ENCODE results near the gene PDIA5. TPM values are rescaled to one million over a fixed set of nuclear protein-coding genes. Genes with fewer than 3 reads are reported as not detected.
A peak's percentile ranks its signal among the peaks of the same experiment; 100 is the strongest.

Gene PDIA5
- total and polyA plus RNA-seq, 9 donors = 11.2 to 58.3 (median 24.3) TPM

DNA sequence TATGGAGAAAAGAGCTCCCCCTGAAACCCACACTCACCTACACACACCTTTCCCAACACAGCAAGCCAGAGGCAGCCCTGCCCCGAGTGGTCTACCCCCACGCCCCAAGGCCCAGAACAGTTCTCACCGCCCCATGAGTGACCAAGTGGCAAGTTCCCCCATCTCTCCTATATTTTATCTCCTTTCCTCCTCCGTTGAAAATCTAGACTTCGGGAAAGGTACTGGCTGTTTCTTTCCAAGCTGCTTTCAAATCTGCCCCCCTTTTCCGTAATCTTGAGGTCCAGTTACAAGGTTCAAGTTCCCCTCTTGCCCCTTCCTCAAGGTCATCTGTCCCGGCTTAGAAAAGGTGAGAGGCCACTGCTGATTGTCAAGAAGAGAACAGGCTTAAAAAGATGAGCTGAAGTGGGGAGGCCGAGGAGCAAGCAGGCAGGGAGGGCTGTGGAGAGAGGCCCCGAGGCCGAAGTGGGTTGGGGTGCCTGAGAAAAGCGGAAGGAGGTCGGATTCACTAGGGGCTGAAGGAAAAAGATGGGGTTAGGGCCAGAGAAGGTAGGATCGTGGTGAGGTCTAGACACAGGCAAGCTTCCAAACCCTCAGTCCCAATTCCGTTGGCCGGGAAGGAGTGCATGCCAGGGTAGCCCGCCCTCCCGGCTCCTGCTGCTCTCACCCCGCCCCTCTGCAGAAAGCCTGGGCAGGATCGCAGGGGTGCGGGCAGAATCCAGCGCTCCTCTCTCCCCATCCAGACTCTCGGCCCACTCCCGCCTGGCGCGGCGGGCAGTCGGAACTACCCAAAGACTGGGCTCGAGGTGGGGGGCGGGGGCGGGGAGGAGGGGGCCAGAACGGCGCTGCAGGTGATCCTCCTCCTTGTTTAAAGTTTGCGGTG lies 40.9 kb upstream of the PDIA5 start:
- WGBS, 3 donors = 23 to 24% (median 23%) methylated on average over 31 to 33 of the region's 33 CpGs

DNA sequence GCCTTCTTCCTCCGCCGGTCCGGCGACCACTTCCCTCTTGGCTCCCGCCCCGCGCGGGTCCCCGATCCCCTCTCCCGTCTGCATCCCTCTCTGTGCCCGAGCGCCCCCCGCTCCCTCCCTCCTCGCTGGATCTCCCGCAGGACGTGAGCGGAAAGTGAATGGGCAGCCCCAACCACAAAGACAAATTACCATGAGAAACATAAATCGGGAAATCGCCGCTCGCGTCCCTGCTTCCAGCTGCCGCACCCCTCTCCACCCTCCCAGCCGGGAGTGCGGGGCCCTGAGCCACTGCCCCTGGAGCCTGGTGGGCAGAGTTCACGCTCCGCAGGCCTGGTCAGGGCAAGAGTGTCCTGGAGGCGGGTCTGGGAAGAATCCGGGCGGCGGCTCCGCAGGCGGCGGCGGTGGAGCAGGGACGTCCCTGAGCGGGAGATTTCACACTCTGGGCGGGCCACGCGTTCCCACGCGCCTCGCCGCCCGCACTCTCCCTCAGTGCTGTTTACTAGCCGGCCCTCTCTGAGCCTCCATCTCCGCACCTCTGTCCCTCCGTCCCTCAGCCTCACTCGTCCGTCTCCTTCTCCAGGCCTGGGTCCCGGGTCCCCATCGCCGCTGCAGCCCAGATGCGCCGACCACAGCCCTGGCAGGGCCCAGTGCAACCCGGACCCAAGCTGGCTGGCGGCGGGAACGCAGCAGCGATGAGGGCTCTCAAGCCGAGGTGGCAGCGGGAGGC lies 40.1 kb upstream of the PDIA5 start:
- Histone ChIP-seq H3K9me3 (no peaks in the 10 kb centered on the region), H3K27ac (no peak overlapping the region), H3K36me3 (no peaks in the 10 kb centered on the region), H3K27me3 (no peaks in the 10 kb centered on the region), H3K4me1 (ENCODE audit: insufficient read depth) (peaks cover 6% of the 10 kb centered on the region), H3K4me3 (peak overlapping the region; percentile 43)
- intact Hi-C loops (cut with DNase I) = loop anchor here in 2 of 4 donors (5.0 to 10.0 kb wide), 2 partner anchors 69 to 82 kb away; no protein-coding TSS in a partner anchor
- WGBS, 3 donors = 0 to 1% (median 0%) methylated on average over 54 to 62 of the region's 62 CpGs
- peak; percentile 25 to 49 (median 33) for DNase-seq
- no peak for TF ChIP-seq POLR2A (IDR thresholded peaks at IDR 0.05)
- TF ChIP-seq, protein P1, sequence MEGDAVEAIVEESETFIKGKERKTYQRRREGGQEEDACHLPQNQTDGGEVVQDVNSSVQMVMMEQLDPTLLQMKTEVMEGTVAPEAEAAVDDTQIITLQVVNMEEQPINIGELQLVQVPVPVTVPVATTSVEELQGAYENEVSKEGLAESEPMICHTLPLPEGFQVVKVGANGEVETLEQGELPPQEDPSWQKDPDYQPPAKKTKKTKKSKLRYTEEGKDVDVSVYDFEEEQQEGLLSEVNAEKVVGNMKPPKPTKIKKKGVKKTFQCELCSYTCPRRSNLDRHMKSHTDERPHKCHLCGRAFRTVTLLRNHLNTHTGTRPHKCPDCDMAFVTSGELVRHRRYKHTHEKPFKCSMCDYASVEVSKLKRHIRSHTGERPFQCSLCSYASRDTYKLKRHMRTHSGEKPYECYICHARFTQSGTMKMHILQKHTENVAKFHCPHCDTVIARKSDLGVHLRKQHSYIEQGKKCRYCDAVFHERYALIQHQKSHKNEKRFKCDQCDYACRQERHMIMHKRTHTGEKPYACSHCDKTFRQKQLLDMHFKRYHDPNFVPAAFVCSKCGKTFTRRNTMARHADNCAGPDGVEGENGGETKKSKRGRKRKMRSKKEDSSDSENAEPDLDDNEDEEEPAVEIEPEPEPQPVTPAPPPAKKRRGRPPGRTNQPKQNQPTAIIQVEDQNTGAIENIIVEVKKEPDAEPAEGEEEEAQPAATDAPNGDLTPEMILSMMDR (IDR thresholded peaks at IDR 0.05) = no peak
- TF ChIP-seq EP300 (IDR thresholded peaks at IDR 0.05) = no peak

More for the DNA sequence above, 40.9 kb upstream of the PDIA5 start:
- Histone ChIP-seq H3K4me3 (peak overlapping the region; percentile 43), H3K27ac (no peak overlapping the region), H3K27me3 (no peaks in the 10 kb centered on the region), H3K4me1 (ENCODE audit: insufficient read depth) (peaks cover 6% of the 10 kb centered on the region), H3K9me3 (no peaks in the 10 kb centered on the region), H3K36me3 (no peaks in the 10 kb centered on the region)
- TF ChIP-seq EP300 (IDR thresholded peaks at IDR 0.05) (no peak), POLR2A (IDR thresholded peaks at IDR 0.05) (no peak)
- TF ChIP-seq, protein P1 (IDR thresholded peaks at IDR 0.05) = no peak
- peak; percentile 12 to 53 (median 33) for DNase-seq
- intact Hi-C loops (cut with DNase I) = loop anchor here in 2 of 4 donors (5.0 to 10.0 kb wide), 2 partner anchors 69 to 81 kb away; no protein-coding TSS in a partner anchor

DNA sequence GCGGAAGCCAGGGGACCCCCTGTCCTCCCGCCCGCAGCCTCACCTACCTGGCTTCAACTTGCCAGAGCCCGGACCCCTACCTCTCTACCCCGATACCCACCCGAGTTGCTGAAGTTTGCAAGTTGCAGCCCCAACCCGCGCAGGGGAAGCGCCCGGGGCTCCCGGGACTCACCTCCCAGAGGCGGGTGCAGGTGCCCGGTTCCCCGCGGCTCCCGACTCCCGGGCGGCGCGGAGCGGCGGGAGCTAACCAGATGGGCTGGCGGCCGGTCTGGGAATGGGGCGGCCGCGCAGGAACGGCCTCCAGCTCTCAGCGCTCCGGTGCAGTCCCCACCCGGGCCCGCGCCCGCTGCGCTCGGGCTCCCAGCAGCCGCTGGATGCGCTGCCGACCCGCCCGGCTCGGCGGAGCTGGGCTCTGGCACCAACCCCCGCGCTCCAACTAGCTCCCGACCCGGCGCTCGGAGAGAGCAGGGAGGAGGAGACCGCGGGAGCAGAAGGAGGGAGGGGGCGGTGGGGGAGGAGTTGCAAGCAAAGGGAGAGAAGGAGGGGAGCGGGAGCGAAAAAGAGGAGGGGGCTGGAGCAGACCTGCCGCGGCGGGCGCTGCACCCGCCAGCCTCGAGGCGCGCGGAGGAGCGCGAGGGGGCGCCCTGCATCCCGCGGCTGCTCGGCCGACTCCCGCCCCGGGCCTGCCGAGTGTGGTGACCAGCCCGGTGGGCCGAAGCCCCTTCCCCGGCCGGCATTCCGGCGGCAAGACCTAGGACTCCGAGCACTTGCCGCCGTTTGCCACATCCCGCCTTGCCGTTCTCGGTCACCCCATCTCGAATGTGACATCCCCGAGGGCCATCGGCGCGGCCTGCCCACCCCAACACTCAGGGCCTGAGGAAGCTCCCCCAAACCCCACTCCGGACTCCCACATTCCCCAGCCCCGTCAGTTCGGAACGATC lies 39.3 kb upstream of the PDIA5 start, which contains the start of gene SEMA5B:
Gene SEMA5B, minus strand, starts transcription at position 472 of the 941 bp plus-strand sequence. CDS start 66,500 bp downstream, outside the sequence.
- Histone ChIP-seq H3K36me3 (no peaks in the 10 kb centered on the region), H3K27ac (peak within 1 kb of the TSS in 1 of 2 donors; percentile 17), H3K4me1 (ENCODE audit: insufficient read depth) (peaks cover 6% of the 10 kb centered on the region), H3K27me3 (no peaks in the 10 kb centered on the region), H3K4me3 (peak within 1 kb of the TSS; percentile 43), H3K9me3 (no peaks in the 10 kb centered on the region)
- WGBS, 3 donors = 1% methylated on average over 36 to 91 of the region's 94 CpGs
- peak; percentile 18 to 65 (median 50) for DNase-seq
- intact Hi-C loops (cut with DNase I) = loop anchor here in 2 of 4 donors (5.0 to 10.0 kb wide), 2 partner anchors 70 to 83 kb away; no protein-coding TSS in a partner anchor
- TF ChIP-seq POLR2A (IDR thresholded peaks at IDR 0.05) (no peak), EP300 (IDR thresholded peaks at IDR 0.05) (no peak)
- TF ChIP-seq, protein P1 (IDR thresholded peaks at IDR 0.05) = peak in 2 of 3 donors; percentile 15 to 18
